GM20431 (cell line): ENCODE data around the gene HTR6.
"Not testable (repeated sequence)": the region's sequence is repeated elsewhere in the genome, so short reads cannot be mapped to it uniquely, and the experiment has no call there.

Experiments used
- in situ Hi-C: fragments of 300-500 bp; cut with MseI, MboI; formaldehyde crosslinking; loops from one replicate; pipeline ENCODE4 v1.15.0; 2020; ENCODE audit warnings: low sequenced_read_pairs; ENCODE audit not compliant: unreplicated experiment

The HTR6 gene

GRCh38 chr1:19636749-19637148 lies 27.9 kb upstream of the HTR6 start:
- in situ Hi-C loops: not testable (repeated sequence)

DNA sequence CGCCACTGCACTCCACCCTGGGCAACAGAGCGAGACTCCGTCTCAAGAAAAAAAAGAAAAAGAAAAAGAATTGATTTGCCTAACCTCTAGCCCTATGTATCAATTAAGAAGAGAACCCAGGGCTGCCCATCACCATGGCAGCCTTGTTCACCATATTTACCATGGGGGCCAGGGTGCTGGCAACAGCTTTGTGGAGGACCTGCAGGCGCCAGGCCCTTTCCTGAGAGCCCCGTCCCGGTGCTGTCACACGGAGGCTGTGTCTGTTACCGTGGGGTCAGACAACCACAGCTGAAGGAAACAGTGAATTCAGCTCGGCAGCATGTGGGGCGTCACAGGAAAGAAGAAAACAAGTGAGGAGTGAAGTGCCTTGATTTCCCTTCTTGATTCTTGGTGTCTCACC lies 27.1 kb upstream of the HTR6 start:
- in situ Hi-C loops: no loop called here

GRCh38 chr1:19639228-19639627 lies 25.4 kb upstream of the HTR6 start:
- in situ Hi-C loops: not testable (repeated sequence)

GRCh38 chr1:19639999-19640362 lies 24.7 kb upstream of the HTR6 start:
- in situ Hi-C loops: no loop called here

DNA sequence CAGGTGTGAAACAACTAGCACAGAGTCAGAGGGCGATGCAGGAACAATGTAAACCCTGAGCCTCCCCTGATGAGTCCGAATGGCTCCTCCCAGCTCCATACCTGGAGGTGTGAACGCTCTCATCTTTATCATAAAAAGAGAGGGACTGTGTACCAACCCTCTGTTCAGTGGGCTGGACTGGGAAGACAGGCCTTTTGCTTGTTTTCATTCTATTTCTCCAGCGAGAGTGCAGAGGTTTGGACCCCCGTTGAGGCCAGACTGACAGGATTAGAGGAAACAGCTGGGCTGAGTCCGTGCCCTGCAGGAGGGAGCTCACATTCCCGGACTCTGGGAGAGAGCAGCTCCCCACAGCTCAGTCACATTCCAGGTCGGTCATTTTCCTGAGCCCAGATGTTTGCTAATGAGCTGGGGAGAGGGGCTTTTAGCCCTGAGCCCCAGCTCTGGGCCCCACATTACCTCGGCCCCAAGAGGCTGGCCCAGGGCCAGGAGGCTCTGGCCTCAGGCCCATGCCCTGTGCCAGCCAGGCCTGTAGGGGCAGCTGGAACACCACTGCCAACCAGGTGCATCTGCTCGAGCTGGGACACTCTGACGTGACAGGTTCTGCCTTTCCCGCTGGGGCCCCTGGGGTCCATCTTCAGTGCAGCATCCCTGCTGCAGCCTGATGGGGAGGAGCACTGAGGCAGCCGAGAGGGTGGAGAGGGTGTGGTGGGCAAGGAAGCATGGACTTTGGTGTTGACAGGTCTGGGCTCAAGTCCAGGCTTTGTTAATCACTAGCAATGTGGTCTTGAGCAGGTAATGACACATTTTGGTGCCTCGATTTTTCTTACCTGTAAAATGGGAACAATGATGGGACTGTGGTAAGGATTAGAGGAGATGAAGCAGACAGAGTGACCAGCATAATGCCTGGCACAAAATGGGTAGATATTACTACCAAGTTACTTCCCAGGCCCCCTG lies 24.0 kb upstream of the HTR6 start:
- in situ Hi-C loops: no loop called here

DNA sequence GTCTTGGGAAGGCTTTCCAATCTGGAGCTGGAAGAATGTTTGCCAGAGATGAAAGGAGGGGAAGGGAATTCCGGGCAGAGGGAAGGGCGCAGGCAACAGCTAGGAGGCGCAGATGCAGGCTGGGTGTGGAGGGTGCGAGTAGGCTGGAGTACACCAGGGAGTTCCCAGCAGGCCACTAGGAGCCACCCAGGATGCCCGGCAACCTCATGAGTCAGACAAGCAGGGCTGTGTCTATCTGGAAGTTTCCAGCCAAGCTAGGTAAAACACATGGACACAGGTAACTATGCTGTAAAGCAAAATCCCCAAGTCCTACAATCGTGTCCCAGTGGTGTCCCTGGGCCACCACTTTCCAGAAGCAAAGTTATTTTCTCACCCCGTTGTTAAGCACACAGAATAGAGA lies 21.6 kb upstream of the HTR6 start:
- in situ Hi-C loops: no loop called here

DNA sequence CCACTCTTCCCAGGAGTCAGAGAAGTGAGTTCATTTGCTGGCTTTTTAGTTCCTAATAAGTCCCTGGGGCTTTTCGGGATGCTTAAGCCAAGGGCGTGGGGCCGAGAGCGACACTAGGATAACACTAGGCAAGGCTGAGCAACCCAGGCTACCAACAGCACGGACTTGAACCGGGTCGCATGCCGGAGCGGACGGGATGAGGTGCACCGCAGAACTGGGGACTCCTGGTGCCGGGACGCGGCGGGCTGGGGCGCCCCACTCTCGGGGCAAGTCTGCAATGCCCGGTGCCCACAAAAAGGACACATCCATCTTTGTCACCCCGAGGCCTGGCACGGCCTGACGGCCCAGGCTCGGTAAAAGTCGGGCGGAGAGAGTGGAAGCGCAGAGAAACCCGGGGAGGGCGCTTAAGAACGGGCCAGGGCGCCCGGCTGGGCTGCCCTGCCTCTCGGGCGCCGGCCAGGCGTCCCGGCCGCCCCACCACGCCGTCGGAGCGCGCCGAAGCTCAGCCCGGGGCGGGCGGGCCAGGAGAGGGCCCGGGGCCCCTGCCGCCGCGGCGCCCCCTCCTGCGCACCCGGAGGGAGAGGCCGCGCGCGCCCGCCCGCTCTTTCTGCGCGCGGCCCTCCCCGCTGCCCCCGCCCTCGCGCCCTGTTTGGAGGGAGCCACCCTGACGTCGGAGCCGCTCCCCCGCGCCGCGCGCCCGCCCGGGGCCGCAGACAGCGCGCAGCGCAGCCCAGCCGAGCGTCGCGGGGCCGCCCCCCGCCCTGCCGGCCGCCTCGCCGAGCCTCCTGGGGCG lies 20.9 kb upstream of the HTR6 start, which contains the start of gene NBL1:
Gene NBL1 (plus strand): TSS at position 710 of the 793 bp plus-strand sequence. CDS start 10,720 bp downstream, outside the sequence.
- in situ Hi-C loops: no loop called here

DNA sequence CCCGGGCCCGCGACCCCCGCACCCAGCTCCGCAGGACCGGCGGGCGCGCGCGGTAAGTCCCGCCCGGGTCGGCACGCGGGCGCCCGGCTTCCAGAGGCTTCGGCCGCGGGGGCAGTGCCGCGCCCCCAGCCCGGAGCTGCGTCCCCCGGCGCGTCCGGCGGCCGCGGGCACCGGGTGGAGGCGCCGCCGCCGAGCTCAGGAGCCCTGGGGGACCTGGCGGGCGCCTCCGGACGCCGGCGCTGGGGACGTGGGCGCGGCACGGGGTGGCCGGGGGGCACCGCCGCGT lies 20.3 kb upstream of the HTR6 start:
- in situ Hi-C loops: no loop called here

GRCh38 chr1:19644681-19645410 lies 19.8 kb upstream of the HTR6 start:
- in situ Hi-C loops: no loop called here

DNA sequence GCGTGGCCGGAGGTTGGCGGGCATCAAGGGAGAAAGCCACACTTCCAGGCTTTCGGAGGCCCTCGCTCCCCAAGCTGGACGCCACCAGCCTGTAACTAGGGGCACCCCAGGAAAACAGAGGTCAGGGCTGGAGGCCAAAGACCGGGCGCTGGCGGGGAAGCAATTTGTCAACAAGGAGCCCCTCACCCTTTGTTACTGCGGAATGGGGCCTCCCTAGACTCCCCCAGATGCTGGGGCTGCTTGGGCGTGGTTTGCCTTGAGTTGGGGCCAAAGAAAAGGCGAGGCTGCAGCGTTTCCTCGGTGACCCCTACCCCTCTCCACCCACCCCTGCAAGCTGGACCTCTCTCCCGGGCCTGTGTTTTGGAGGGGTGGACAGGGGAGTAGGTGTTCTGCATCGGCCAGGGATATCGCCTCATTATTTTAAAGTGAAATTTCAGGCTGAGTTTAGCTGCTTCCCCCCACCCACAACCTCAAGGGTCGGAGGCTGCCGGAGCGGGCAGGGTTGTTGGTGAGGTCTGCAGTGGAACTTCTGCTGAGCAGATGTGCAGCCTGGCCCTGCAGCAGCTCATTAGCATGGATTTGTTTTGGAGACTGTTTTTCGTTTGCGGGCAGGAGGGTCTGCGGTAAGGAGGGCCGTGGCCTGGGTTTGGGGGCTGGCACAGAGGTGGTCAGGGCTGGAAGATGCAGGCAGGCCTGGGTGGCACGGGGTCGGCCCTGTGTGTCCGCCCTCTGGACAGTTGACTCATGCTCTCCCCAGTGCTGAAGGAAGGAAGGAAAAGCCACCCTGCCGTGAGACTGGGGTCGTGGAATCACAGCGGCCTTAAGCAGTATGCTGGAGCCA lies 19.0 kb upstream of the HTR6 start:
- in situ Hi-C loops: no loop called here

- in situ Hi-C loops: no loop called here
These were observed 18.0 kb upstream of the HTR6 start for GRCh38 chr1:19646377-19647319.

GRCh38 chr1:19647643-19648042 lies 17.0 kb upstream of the HTR6 start:
- in situ Hi-C loops: no loop called here

DNA sequence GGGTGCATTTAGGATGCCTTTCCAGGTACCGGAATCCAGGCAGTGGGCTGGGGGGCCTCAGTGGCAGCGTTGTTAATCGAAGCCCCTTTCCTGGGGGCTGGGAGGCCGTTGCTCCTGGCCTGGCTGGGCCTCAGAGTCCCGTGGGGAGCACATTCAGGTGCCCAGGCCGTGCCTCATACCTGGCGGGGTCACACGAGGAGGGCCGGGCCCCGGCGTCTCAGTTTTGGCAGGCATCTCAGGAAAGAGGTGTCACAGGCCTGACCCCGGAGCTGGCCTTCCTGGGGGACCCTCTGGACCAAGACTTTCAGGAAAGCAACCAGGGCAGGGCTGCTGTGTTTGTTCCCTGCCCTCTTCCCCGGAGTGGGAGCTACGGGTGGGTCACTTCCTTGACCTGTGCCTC lies 16.4 kb upstream of the HTR6 start:
- in situ Hi-C loops: no loop called here

- in situ Hi-C loops: no loop called here
These were observed 16.0 kb upstream of the HTR6 start for GRCh38 chr1:19648689-19649088.

DNA sequence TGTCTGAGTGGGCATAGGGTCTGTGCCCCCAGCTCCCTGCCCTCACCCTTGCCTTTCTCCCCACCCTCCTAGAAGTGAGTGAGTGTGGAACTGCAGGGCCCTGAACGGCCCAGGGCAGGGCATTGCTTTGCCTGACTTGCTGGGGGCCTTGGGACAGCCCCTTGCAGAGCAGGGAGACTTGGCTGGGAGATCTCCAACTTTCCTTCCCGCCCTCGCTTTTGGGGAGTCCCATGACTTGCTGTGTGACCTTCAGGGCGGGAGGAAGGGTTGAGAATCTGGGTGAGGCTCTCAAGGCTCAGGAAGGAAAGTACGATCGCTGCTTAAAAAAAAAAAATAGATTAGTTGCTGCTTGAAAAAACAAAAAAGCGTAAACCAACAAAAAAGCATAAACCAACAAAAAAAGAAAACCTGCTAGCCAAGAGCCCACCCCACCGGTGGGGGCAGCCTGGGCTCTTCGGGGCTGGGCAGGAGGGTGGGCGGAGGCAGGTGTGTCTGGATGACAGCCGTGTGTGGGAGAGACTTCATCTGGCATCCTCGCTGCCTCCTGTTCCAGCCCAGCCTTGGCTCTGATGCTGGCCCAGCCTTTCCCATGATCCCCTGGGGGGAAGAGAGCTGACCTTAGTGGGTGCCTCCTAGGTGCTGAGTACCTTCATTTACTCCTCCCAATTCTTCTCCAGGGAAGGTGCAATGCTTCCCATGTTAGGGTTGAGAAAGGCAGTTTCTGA lies 14.1 kb upstream of the HTR6 start:
- in situ Hi-C loops: loop anchor here (10.0 kb wide), 1 partner anchor 306 kb away; no protein-coding TSS in a partner anchor

- in situ Hi-C loops: loop anchor here (10.0 kb wide), 1 partner anchor 306 kb away; no protein-coding TSS in a partner anchor
These were observed 13.4 kb upstream of the HTR6 start for GRCh38 chr1:19651141-19651737.

GRCh38 chr1:19654386-19654785 lies 10.3 kb upstream of the HTR6 start:
- in situ Hi-C loops: loop anchor here (10.0 kb wide), 1 partner anchor 310 kb away; no protein-coding TSS in a partner anchor
